Activated CD8-positive, alpha-beta T cell treated with anti-CD3 and anti-CD28 coated beads, Interleukin-2, amount 10 ng/mL, durations not matched to agents 7 days and 5 days (primary cell): ENCODE measurements around the gene SLC8A1. TPM values are rescaled to one million over a fixed set of nuclear protein-coding genes. Genes with fewer than 3 reads are reported as not detected.

Experiments
- ATAC-seq: fragments of 150-1000 bp; cut with Tn5 transposase; one replicate; pipeline ENCODE4 v1.10.0; 2021; ENCODE audit warnings: moderate library complexity
- CTCF ChIA-PET: fragments of 350-600 bp; sonication (Branson Sonifier 250); formaldehyde crosslinking; loops from one replicate; lab custom pipeline; 2021; ENCODE audit warnings: antibody characterized with exemption; lab: Charles Lee
- POLR2A ChIA-PET: fragments of 350-600 bp; sonication (Branson Sonifier 250); formaldehyde crosslinking; loops from one replicate; lab custom pipeline; 2021; ENCODE audit warnings: antibody characterized with exemption; lab: Charles Lee
- DNase-seq: peaks from one replicate; pipeline ENCODE4 v3.0.0-alpha.2; 2020
- H3K27ac Mint-ChIP-seq: one replicate; pipeline ENCODE4 v1.8.0; 2021; ENCODE audit warnings: mild to moderate bottlenecking, mixed read lengths
- H3K27me3 Mint-ChIP-seq: one replicate; pipeline ENCODE4 v1.8.0; 2021; ENCODE audit warnings: low read depth, mixed read lengths
- H3K36me3 Mint-ChIP-seq: one replicate; pipeline ENCODE4 v1.8.0; 2021; ENCODE audit warnings: low read depth, mixed read lengths
- H3K4me1 Mint-ChIP-seq: one replicate; pipeline ENCODE4 v1.8.0; 2021; ENCODE audit warnings: low read depth, mixed read lengths
- H3K4me3 Mint-ChIP-seq: one replicate; pipeline ENCODE4 v1.8.0; 2021; ENCODE audit warnings: mild to moderate bottlenecking, mixed read lengths
- H3K9me3 Mint-ChIP-seq: one replicate; pipeline ENCODE4 v1.8.0; 2022; ENCODE audit warnings: mixed read lengths; ENCODE audit not compliant: insufficient read depth
- total RNA-seq, 2 experiments: library from RNA; stranded (reverse); gene quantifications; one replicate each; pipeline ENCODE4 v1.2.3, GENCODE V29; 2021

Gene SLC8A1
- total RNA-seq, 2 experiments from 2014 or later, result 0.10 to 0.45 TPM

DNA sequence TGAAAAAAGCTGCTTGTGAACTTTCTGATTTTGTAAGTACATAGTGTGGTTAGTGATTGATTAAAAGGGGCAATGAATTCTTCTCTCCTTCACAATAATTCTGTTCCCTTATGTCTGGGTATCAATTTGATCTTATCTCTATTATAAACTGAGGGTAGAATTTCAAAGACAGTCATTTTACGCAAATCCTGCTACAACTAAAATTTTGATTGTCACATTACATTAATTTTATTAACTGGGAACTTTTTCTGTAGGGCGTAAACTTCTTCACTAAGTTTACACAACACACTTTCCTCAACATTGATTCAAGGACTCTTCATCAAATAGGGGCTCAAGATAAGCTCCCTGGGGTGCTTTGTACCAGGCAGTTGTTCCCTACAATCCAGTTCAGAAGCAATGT lies 5.0 kb upstream of the SLC8A1 start:
- ATAC-seq (no peak), DNase-seq (no peak)
- H3K4me3 Mint-ChIP-seq, result no peak overlapping the region
- ChIA-PET POLR2A (no interaction called here), CTCF (no interaction called here)
- no peaks in the 10 kb centered on the region for H3K9me3 Mint-ChIP-seq
- H3K27ac Mint-ChIP-seq, result no peak overlapping the region
- no peaks in the 10 kb centered on the region for H3K36me3 Mint-ChIP-seq
- peaks cover 13% of the 10 kb centered on the region for H3K27me3 Mint-ChIP-seq
- peaks cover 4% of the 10 kb centered on the region for H3K4me1 Mint-ChIP-seq

- Mint-ChIP-seq H3K27ac (no peak overlapping the region), H3K4me3 (no peak overlapping the region), H3K4me1 (peaks cover 14% of the 10 kb centered on the region), H3K36me3 (no peaks in the 10 kb centered on the region), H3K27me3 (peaks cover 25% of the 10 kb centered on the region), H3K9me3 (no peaks in the 10 kb centered on the region)
- ATAC-seq (no peak), DNase-seq (no peak)
- ChIA-PET CTCF (no interaction called here), POLR2A (no interaction called here)
Observed at GRCh38 chr2:40455661-40456060, 3.8 kb upstream of the SLC8A1 start.

- ChIA-PET CTCF (no interaction called here), POLR2A (no interaction called here)
- H3K9me3 Mint-ChIP-seq, result no peaks in the 10 kb centered on the region
- no peak overlapping the region for H3K4me3 Mint-ChIP-seq
- H3K27ac Mint-ChIP-seq, result no peak overlapping the region
- no peaks in the 10 kb centered on the region for H3K36me3 Mint-ChIP-seq
- peaks cover 34% of the 10 kb centered on the region for H3K27me3 Mint-ChIP-seq
- no peak for ATAC-seq
- H3K4me1 Mint-ChIP-seq, result peaks cover 22% of the 10 kb centered on the region
- DNase-seq, result no peak
Observed at GRCh38 chr2:40454321-40454720, 2.4 kb upstream of the SLC8A1 start.

DNA sequence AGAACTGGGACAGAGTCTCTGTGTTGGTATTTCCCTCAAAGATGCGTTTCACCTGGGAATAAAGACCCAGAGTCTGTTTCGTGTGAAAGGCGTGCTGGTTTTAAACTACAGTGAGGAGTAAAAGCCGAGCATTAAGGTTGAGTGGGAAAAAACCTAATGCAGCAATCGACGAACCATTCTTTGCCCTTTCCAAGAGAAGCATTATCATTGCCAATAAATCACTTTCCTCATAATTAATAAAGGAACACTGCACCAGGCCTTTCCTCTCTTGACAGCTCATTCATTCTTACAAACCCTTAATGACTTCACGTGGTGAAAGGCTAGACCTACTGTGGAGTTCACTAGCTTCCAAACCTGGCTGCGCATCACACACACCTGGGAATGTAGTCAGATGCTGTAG lies 896 bp upstream of the SLC8A1 start:
- peaks cover 37% of the 10 kb centered on the region for H3K27me3 Mint-ChIP-seq
- H3K4me1 Mint-ChIP-seq, result peaks cover 22% of the 10 kb centered on the region
- H3K9me3 Mint-ChIP-seq, result no peaks in the 10 kb centered on the region
- H3K4me3 Mint-ChIP-seq, result peak overlapping the region; percentile 56
- no peak for ATAC-seq
- no peak overlapping the region for H3K27ac Mint-ChIP-seq
- H3K36me3 Mint-ChIP-seq, result no peaks in the 10 kb centered on the region
- no peak for DNase-seq
- POLR2A ChIA-PET, result no interaction called here
- CTCF ChIA-PET, result no interaction called here

DNA sequence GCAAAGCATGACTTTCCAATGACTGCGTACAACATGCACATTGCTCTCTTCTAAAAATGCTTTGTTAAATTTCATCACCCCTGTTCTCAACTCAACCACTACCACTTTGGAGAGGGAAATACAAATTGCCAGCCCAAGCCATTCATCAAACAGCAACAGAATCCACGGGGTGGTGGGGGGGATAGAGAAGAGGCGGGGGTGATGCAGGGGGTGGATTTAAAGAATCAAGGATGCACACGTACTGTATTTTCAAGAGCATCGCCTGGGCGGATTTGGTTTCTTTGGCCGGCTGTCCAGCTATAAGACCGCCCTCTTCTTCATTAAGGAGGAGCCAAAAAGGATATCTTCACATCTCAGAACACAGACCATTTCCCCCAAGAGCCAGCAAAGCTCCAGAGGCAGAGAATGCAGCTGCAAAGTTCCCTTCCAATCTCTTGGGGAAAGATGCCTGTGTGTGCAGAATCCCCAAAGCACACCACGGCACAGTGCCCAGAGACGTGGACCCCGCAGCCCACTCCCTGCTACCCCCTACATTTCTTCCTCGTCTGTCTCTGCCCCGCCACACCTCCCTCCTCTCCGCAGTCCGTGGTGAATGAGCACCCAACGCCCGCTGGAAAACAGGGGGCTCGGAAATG lies 977 bp downstream of the SLC8A1 start:
- POLR2A ChIA-PET, result no interaction called here
- no peak overlapping the region for H3K27ac Mint-ChIP-seq
- no peak for DNase-seq

GRCh38 chr2:40450066-40450795 lies 1.7 kb downstream of the SLC8A1 start:
- CTCF ChIA-PET, result interaction anchor here (1.0 kb wide), 1 partner anchor 537 kb away, joined by 3 read pairs; no protein-coding TSS in a partner anchor
- DNase-seq (no peak), ATAC-seq (no peak)
- Mint-ChIP-seq H3K9me3 (no peaks in the 10 kb centered on the region), H3K4me1 (peaks cover 22% of the 10 kb centered on the region), H3K27ac (no peak overlapping the region), H3K27me3 (peaks cover 40% of the 10 kb centered on the region), H3K36me3 (no peaks in the 10 kb centered on the region), H3K4me3 (peak overlapping the region; percentile 76)
- POLR2A ChIA-PET, result no interaction called here

More for the DNA sequence above, 977 bp downstream of the SLC8A1 start:
- Mint-ChIP-seq H3K4me1 (peaks cover 22% of the 10 kb centered on the region), H3K27me3 (peaks cover 40% of the 10 kb centered on the region), H3K4me3 (peak overlapping the region; percentile 76), H3K36me3 (no peaks in the 10 kb centered on the region), H3K9me3 (no peaks in the 10 kb centered on the region)
- peak; percentile 27 for ATAC-seq
- CTCF ChIA-PET, result interaction anchor here (1.0 kb wide), 1 partner anchor 537 kb away, joined by 3 read pairs; no protein-coding TSS in a partner anchor

- no peak for ATAC-seq
- peak; percentile 23 for DNase-seq
- CTCF ChIA-PET, result interaction anchor here (1.0 kb wide), 1 partner anchor 106 kb away, joined by 4 read pairs; no protein-coding TSS in a partner anchor
- Mint-ChIP-seq H3K9me3 (no peaks in the 10 kb centered on the region), H3K4me3 (no peak overlapping the region), H3K27me3 (peaks cover 38% of the 10 kb centered on the region), H3K4me1 (peaks cover 22% of the 10 kb centered on the region), H3K36me3 (no peaks in the 10 kb centered on the region), H3K27ac (no peak overlapping the region)
- POLR2A ChIA-PET, result no interaction called here
Observed at GRCh38 chr2:40448476-40449079, 3.3 kb downstream of the SLC8A1 start.

GRCh38 chr2:40445467-40445866 lies 6.4 kb downstream of the SLC8A1 start:
- Mint-ChIP-seq H3K4me1 (peaks cover 6% of the 10 kb centered on the region), H3K27ac (no peak overlapping the region), H3K36me3 (no peaks in the 10 kb centered on the region), H3K9me3 (no peaks in the 10 kb centered on the region), H3K27me3 (peaks cover 14% of the 10 kb centered on the region), H3K4me3 (no peak overlapping the region)
- ChIA-PET CTCF (no interaction called here), POLR2A (no interaction called here)
- ATAC-seq, result no peak
- DNase-seq, result no peak

DNA sequence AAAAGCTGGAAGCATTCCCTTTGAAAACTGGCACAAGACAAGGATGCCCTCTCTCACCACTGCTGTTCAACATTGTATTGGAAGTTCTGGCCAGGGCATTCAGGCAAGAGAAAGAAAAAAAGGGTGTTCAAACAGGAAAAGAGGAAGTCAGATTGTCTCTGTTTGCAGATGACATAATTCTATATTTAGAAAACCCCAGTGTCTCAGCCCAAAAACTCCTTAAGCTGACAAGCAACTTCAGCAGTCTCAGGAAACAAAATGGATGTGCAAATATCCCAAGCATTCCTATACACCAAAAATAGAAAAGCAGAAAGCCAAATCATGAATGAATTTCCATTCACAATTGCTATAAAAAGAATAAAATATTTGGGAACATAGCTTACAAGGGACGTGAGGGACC lies 11.1 kb downstream of the SLC8A1 start:
- Mint-ChIP-seq H3K4me3 (no peak overlapping the region), H3K9me3 (no peaks in the 10 kb centered on the region), H3K27me3 (peaks cover 2% of the 10 kb centered on the region), H3K27ac (no peak overlapping the region), H3K36me3 (no peaks in the 10 kb centered on the region), H3K4me1 (no peaks in the 10 kb centered on the region)
- POLR2A ChIA-PET, result no interaction called here
- ATAC-seq (no peak), DNase-seq (no peak)
- CTCF ChIA-PET, result no interaction called here

DNA sequence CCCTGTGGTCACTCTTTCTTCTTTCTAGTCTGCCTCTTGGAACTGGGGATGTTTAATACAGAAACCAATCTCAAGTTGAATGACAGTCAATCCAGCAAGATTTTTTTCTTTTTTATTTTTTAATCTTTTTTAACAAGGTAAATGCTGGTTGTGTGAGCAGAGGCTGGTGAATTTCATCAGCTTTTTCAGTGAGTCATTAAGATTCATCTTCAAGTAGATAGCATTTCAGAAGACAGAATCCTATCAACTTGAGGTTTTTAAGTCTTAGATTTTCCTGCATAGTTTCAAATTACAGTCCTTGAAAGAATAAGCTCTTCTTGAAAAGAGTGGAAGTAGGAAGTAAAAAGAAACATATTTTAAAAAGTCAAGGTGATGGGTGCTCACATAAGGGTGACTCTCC lies 12.4 kb downstream of the SLC8A1 start:
- H3K4me3 Mint-ChIP-seq, result no peak overlapping the region
- no peak for ATAC-seq
- H3K27me3 Mint-ChIP-seq, result peaks cover 2% of the 10 kb centered on the region
- POLR2A ChIA-PET, result no interaction called here
- no peaks in the 10 kb centered on the region for H3K36me3 Mint-ChIP-seq
- H3K9me3 Mint-ChIP-seq, result no peaks in the 10 kb centered on the region
- no peak overlapping the region for H3K27ac Mint-ChIP-seq
- no peaks in the 10 kb centered on the region for H3K4me1 Mint-ChIP-seq
- CTCF ChIA-PET, result no interaction called here
- DNase-seq, result no peak

DNA sequence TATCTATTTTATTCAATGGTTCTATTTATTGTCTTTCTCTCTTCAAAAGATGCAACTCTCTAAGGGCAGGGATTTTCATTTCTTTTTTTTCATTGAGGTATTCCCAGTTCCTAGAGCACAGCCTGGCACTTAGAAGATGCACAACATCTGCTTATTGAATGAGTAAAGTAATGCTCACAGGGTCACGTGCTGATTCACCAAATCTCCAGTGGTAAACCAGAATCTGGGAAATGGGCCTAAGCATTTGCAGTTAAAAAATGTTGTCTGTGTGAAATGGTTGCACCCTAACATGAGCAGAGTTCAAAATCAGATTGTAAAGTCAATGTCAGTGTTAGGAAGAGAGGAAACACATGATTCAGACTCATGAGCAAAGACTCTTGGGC lies 15.8 kb downstream of the SLC8A1 start:
- CTCF ChIA-PET, result no interaction called here

DNA sequence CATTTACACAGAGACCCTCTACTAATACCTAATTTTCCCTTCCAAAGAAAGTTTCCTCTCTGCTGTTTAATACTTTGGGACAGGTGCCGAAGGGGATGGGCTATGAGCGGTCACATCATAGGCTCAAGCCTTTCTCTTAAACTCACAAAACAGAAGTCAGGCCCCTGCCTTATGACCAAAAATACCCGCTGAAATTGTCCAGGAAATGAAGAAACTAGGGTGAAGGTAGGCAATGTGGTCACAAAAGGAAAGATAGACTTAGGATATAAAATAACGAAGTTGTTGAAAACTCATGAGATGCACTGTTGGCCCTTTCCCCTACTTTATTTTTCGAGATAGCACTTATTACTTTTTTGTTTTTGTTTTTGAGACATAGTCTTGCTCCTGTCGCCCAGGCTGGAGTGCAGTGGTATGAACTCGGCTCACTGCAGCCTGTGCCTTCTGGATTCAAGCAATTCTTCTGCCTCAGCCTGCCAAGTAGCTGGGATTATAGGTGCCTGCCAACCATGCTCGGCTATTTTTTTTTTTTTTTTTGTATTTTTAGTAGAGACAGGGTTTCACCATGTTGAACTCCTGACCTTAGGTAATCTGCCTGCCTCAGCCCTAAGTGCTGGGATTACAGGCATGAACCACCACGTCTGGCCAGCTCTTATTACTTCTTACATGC lies 16.3 kb downstream of the SLC8A1 start:
- no peaks in the 10 kb centered on the region for H3K4me1 Mint-ChIP-seq
- H3K27me3 Mint-ChIP-seq, result peaks cover 4% of the 10 kb centered on the region
- ChIA-PET CTCF (no interaction called here), POLR2A (no interaction called here)
- no peak overlapping the region for H3K4me3 Mint-ChIP-seq
- H3K36me3 Mint-ChIP-seq, result no peaks in the 10 kb centered on the region
- H3K27ac Mint-ChIP-seq, result no peak overlapping the region
- DNase-seq, result no peak
- ATAC-seq, result no peak
- H3K9me3 Mint-ChIP-seq, result no peaks in the 10 kb centered on the region

More for the DNA sequence above, 15.8 kb downstream of the SLC8A1 start:
- Mint-ChIP-seq H3K4me1 (no peaks in the 10 kb centered on the region), H3K27me3 (peaks cover 4% of the 10 kb centered on the region), H3K27ac (no peak overlapping the region), H3K4me3 (no peak overlapping the region), H3K9me3 (no peaks in the 10 kb centered on the region), H3K36me3 (no peaks in the 10 kb centered on the region)
- POLR2A ChIA-PET, result no interaction called here
- no peak for DNase-seq
- no peak for ATAC-seq
